Testis (tissue), 2 donors: ENCODE results near the gene PDZD7.

ENCODE experiments used
- CTCF ChIP-seq, 3 experiments: fragments of 450-650 bp in 2 of 3; fragments of 200-600 bp in 1 of 3; sonication (generic) in 1 of 3; IDR thresholded peaks; one replicate each; pipeline ENCODE4 v1.5.1; 2016 to 2019; ENCODE audit warnings: antibody characterized with exemption in 3 of 3, mild to moderate bottlenecking in 2 of 3, moderate library complexity in 1 of 3
- POLR2A ChIP-seq: fragments of 450-650 bp; IDR thresholded peaks from one replicate; pipeline ENCODE4 v1.6.1; 2017; ENCODE audit warnings: antibody characterized with exemption, mild to moderate bottlenecking, moderate library complexity

- no peak for TF ChIP-seq POLR2A
- no peak for TF ChIP-seq CTCF (IDR thresholded peaks at IDR 0.05)
These were observed 67.1 kb downstream of the PDZD7 start for GRCh38 chr10:100963826-100964225.
